Left lung (tissue), 10 donors: ENCODE data around the gene ABL1. TPM values are rescaled to one million over a fixed set of nuclear protein-coding genes. Genes with fewer than 3 reads are reported as not detected.

ENCODE experiments used
- ATAC-seq: fragments of 200-7000 bp; cut with Tn5 transposase; one replicate; pipeline ENCODE4 v1.9.1; 2020; ENCODE audit warnings: moderate library complexity
- DNase-seq, 4 donors: peaks; one replicate each; pipeline ENCODE4 v3.0.0-alpha.2; 2013 to 2020
- H3K27ac ChIP-seq, 2 donors: fragments of 200-600 bp; sonication (generic) in 1 of 2; one replicate each; pipeline versions ENCODE4 v1.5.0 to v1.8.0; 2020 to 2021
- H3K27me3 ChIP-seq, 2 donors: fragments of 200-600 bp; sonication (generic) in 1 of 2; one replicate each; pipeline versions ENCODE4 v1.5.0 to v1.8.0; 2020 to 2021
- H3K36me3 ChIP-seq, 2 donors: fragments of 200-600 bp; sonication (generic) in 1 of 2; one replicate each; pipeline versions ENCODE4 v1.5.0 to v1.8.0; 2020 to 2021
- H3K4me1 ChIP-seq, 2 donors: fragments of 200-600 bp; one replicate each; pipeline ENCODE4 v1.8.0; 2021
- H3K4me3 ChIP-seq, 2 donors: fragments of 200-600 bp; sonication (generic) in 1 of 2; one replicate each; pipeline versions ENCODE4 v1.5.0 to v1.8.0; 2020 to 2021; ENCODE audit warnings: mild to moderate bottlenecking in 1 of 2
- H3K9me3 ChIP-seq, 2 donors: fragments of 200-600 bp; sonication (generic) in 1 of 2; one replicate each; pipeline versions ENCODE4 v1.5.0 to v1.8.0; 2020 to 2021
- CTCF ChIP-seq, 2 donors: fragments of 200-600 bp; sonication (generic) in 1 of 2; IDR thresholded peaks; one replicate each; pipeline versions ENCODE4 v1.5.0 to v1.8.0; 2021; ENCODE audit warnings: antibody characterized with exemption in 2 of 2
- intact Hi-C, 2 donors: fragments of 100-400 bp; cut with DNase I; formaldehyde crosslinking; loops; one replicate each; pipeline versions ENCODE4 v1.11.2 to v1.14.2; 2022
- polyA plus RNA-seq, 6 donors: library from polyadenylated mRNA; unstranded; fragments of 120-200 nt; gene quantifications; one replicate each; pipeline ENCODE4 v1.2.1, GENCODE V29; 2013; ENCODE audit not compliant: insufficient read length in 6 of 6
- total RNA-seq, 2 donors: library from RNA; stranded (reverse); fragmentation: NEBNext Ultra II Directional; extraction: Animal tissue kit (Norgen Biotek cat#: 25700); gene quantifications; one replicate each; pipeline ENCODE4 v1.2.1, GENCODE V29; 2021
- donor health status: DM: no; HTN: yes; CAD: no.
- donor health status: DM: no; HTN: no; CAD: no.

Gene ABL1
- total and polyA plus RNA-seq, 8 donors, result 55.6 to 83.3 (median 72.4) TPM

GRCh38 chr9:130933114-130934046, 98.3 kb downstream of the ABL1 start:
- intact Hi-C loops, result no loop called here
- no peak overlapping the region for H3K27ac ChIP-seq
- H3K36me3 ChIP-seq, result no peaks in the 10 kb centered on the region
- H3K9me3 ChIP-seq, result no peaks in the 10 kb centered on the region
- ATAC-seq (peak; percentile 9), DNase-seq (peak in 1 of 4 donors; percentile 63)
- peaks cover 4 to 10% of the 10 kb centered on the region in 2 donors for H3K4me1 ChIP-seq
- no peak for TF ChIP-seq CTCF (IDR thresholded peaks at IDR 0.05)
- no peak overlapping the region for H3K4me3 ChIP-seq
- peaks cover 28 to 92% of the 10 kb centered on the region in 2 donors for H3K27me3 ChIP-seq

GRCh38 chr9:130934246-130934645, 99.2 kb downstream of the ABL1 start:
- intact Hi-C loops, result no loop called here
- H3K4me1 ChIP-seq, result peaks cover 4 to 19% of the 10 kb centered on the region in 2 donors
- no peaks in the 10 kb centered on the region for H3K9me3 ChIP-seq

GRCh38 chr9:130934702-130935647, 99.9 kb downstream of the ABL1 start:
- Histone ChIP-seq H3K9me3 (no peaks in the 10 kb centered on the region), H3K27me3 (peaks cover 41 to 99% of the 10 kb centered on the region in 2 donors), H3K36me3 (no peaks in the 10 kb centered on the region), H3K4me1 (peaks cover 4 to 26% of the 10 kb centered on the region in 2 donors), H3K4me3 (no peak overlapping the region), H3K27ac (no peak overlapping the region)
- peak in 1 of 4 donors; percentile 42 for DNase-seq
- TF ChIP-seq CTCF (IDR thresholded peaks at IDR 0.05), result no peak
- intact Hi-C loops, result no loop called here
- no peak for ATAC-seq

More at GRCh38 chr9:130934246-130934645, 99.2 kb downstream of the ABL1 start:
- no peak for ATAC-seq
- peaks cover 34 to 99% of the 10 kb centered on the region in 2 donors for H3K27me3 ChIP-seq
- TF ChIP-seq CTCF (IDR thresholded peaks at IDR 0.05), result no peak
- no peaks in the 10 kb centered on the region for H3K36me3 ChIP-seq
- DNase-seq, result peak in 1 of 4 donors; percentile 71
- H3K27ac ChIP-seq, result no peak overlapping the region
- no peak overlapping the region for H3K4me3 ChIP-seq

GRCh38 chr9:130935648-130936271, 100.7 kb downstream of the ABL1 start:
- Histone ChIP-seq H3K9me3 (no peaks in the 10 kb centered on the region), H3K27ac (no peak overlapping the region), H3K4me1 (peaks cover 4 to 34% of the 10 kb centered on the region in 2 donors), H3K27me3 (peaks cover 49 to 100% of the 10 kb centered on the region in 2 donors), H3K36me3 (no peaks in the 10 kb centered on the region), H3K4me3 (no peak overlapping the region)
- no peak for TF ChIP-seq CTCF (IDR thresholded peaks at IDR 0.05)
- ATAC-seq (peak; percentile 5), DNase-seq (peak in 1 of 4 donors; percentile 21)
- intact Hi-C loops, result no loop called here
